ENCODE measurements around the gene PRLH. TPM values are rescaled to one million over a fixed set of nuclear protein-coding genes. Genes with fewer than 3 reads are reported as not detected.

Gene PRLH
- total and polyA plus RNA-seq, 2 of the 13 experiments (the other 11 are each of a cell fraction or from before 2014, with no cell fraction given), result not detected

GRCh38 chr2:237596520-237597195 lies 30.3 kb downstream of the PRLH start (continued):
- TF ChIP-seq GATAD2A (CRISPR knock-in tag; IDR thresholded peaks at IDR 0.05), result no peak
- no peak for TF ChIP-seq XBP1 (CRISPR knock-in tag; IDR thresholded peaks at IDR 0.05)
- TF ChIP-seq RNF2 (conservative IDR thresholded peaks at IDR 0.05; ENCODE audit: low read depth), result no peak
- no peak for TF ChIP-seq PLSCR1 (CRISPR knock-in tag; IDR thresholded peaks at IDR 0.05; ENCODE audit: borderline replicate concordance)
- no peak for TF ChIP-seq RFX3 (CRISPR knock-in tag; IDR thresholded peaks at IDR 0.05)
- TF ChIP-seq DNMT1 (CRISPR knock-in tag; IDR thresholded peaks at IDR 0.05), result no peak
- TF ChIP-seq KLF11 (CRISPR knock-in tag; IDR thresholded peaks at IDR 0.05), result no peak
- 0 out of 2 replicates have a peak, but pooled peaks have one; percentile 14 for TF ChIP-seq PAXIP1 (CRISPR knock-in tag; conservative IDR thresholded peaks at IDR 0.05)
- TF ChIP-seq ZNF564 (CRISPR knock-in tag; IDR thresholded peaks at IDR 0.05), result no peak
- TF ChIP-seq RFX1 (IDR thresholded peaks at IDR 0.05), result no peak
- no peak for TF ChIP-seq ZNF619 (CRISPR knock-in tag; IDR thresholded peaks at IDR 0.05)
- no peak for TF ChIP-seq SRF (IDR thresholded peaks at IDR 0.05; ENCODE audit: low read depth, low read length)
- TF ChIP-seq ZNF407 (CRISPR knock-in tag; IDR thresholded peaks at IDR 0.05; ENCODE audit: not compliant biosample characterization), result no peak
- TF ChIP-seq ZBTB7B (CRISPR knock-in tag; IDR thresholded peaks at IDR 0.05), result 0 out of 2 replicates have a peak, but pooled peaks have one; percentile 30
- no peak for TF ChIP-seq TSC22D2 (CRISPR knock-in tag; IDR thresholded peaks at IDR 0.05; ENCODE audit: borderline replicate concordance)
- TF ChIP-seq ZNF788 (CRISPR knock-in tag; IDR thresholded peaks at IDR 0.05; ENCODE audit: borderline replicate concordance), result no peak
- no peak for TF ChIP-seq ZNF552 (CRISPR knock-in tag; IDR thresholded peaks at IDR 0.05; ENCODE audit: borderline replicate concordance)
- no peak for TF ChIP-seq SALL1 (CRISPR knock-in tag; IDR thresholded peaks at IDR 0.05)
